ENCODE results near the gene MSN.

The MSN gene

GRCh38 chrX:65712005-65712806 lies 44.8 kb downstream of the MSN start:
- Mint-ChIP-seq H3K36me3 (peaks cover 14% of the 10 kb centered on the region), H3K9me3 (no peaks in the 10 kb centered on the region), H3K27me3 (no peaks in the 10 kb centered on the region), H3K27ac (peak overlapping the region; percentile 78), H3K4me3 (no peak overlapping the region), H3K4me1 (peaks cover 28% of the 10 kb centered on the region)
- DNase-seq (ENCODE audit: low spot score in 2 of 2) = no peak
- ATAC-seq (ENCODE audit: low read depth) = no peak

DNA sequence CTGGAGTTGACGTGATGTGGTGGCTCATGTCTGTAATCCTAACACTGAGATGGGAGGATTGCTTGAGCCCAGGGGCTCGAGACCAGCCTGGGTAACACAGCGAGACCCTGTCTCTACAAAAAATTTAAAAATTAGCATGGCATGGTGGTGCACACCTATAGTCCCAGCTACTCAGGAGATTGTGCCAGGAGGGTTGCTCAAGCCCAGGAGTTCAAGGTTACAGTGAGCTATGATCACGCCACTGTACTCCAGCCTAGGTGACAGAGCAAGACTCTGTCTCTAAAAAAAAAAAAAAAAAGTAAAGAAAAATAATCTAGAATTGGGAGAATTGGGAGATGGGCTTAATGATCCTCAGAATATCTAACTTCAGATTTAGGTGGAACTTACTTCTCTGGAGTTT lies 51.1 kb downstream of the MSN start:
- H3K36me3 Mint-ChIP-seq = peaks cover 26% of the 10 kb centered on the region
- ATAC-seq (ENCODE audit: low read depth) (no peak), DNase-seq (ENCODE audit: low spot score in 2 of 2) (no peak)
- H3K27me3 Mint-ChIP-seq = no peaks in the 10 kb centered on the region
- peaks cover 43% of the 10 kb centered on the region for H3K4me1 Mint-ChIP-seq
- H3K4me3 Mint-ChIP-seq = no peak overlapping the region
- peak overlapping the region; percentile 85 for H3K27ac Mint-ChIP-seq
- no peaks in the 10 kb centered on the region for H3K9me3 Mint-ChIP-seq

- H3K4me1 Mint-ChIP-seq = peaks cover 48% of the 10 kb centered on the region
- H3K4me3 Mint-ChIP-seq = no peak overlapping the region
- no peak for DNase-seq (ENCODE audit: low spot score in 2 of 2)
- H3K27me3 Mint-ChIP-seq = no peaks in the 10 kb centered on the region
- H3K9me3 Mint-ChIP-seq = peaks cover 3% of the 10 kb centered on the region
- H3K36me3 Mint-ChIP-seq = peaks cover 34% of the 10 kb centered on the region
- peak; percentile 34 for ATAC-seq (ENCODE audit: low read depth)
- peak overlapping the region; percentile 89 for H3K27ac Mint-ChIP-seq
These were observed 53.0 kb downstream of the MSN start for GRCh38 chrX:65720381-65720964.

DNA sequence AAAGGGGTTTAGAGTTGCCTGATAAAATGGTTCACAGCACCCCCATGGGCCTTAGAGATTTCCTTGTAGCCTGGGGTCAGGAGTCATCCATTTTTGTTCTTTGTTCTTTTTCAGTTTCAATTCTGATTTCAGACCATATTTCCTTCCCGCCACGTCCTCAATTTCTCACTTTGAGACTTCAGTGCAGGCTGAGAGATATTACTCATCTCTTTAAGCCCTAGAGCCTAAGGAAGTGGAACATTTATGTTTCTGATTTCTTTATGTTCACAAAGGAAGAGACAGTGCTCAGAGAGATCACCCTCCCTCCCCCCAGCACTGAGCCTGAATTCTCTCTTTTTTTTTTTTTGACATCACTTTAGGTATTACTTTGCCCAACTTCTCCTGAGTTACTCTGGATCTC lies 56.3 kb downstream of the MSN start:
- Mint-ChIP-seq H3K27ac (peak overlapping the region; percentile 86), H3K4me1 (peaks cover 52% of the 10 kb centered on the region), H3K4me3 (peak overlapping the region; percentile 41), H3K36me3 (peaks cover 36% of the 10 kb centered on the region), H3K27me3 (no peaks in the 10 kb centered on the region), H3K9me3 (peaks cover 3% of the 10 kb centered on the region)
- peak; percentile 41 for ATAC-seq (ENCODE audit: low read depth)
- no peak for DNase-seq (ENCODE audit: low spot score in 2 of 2)

DNA sequence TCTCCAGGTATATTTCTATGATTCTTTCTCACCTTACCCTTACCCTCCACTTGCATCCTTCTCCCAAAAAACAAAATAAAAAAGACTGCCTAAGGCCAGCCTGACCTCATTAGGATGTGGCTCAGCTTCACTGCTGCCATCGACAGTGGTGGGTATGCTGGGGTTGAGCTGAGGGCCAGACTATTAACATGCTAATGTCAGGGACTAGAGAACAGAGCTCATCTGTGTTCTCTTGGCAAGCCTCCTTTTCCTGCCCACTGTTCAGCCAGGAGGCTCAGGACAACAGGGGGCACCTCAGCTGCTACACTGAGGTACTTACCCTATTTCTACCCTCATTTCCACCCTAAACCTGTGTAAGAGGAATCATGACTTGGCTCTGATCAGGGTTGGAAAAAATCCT lies 59.3 kb downstream of the MSN start:
- ATAC-seq (ENCODE audit: low read depth) = no peak
- Mint-ChIP-seq H3K27me3 (no peaks in the 10 kb centered on the region), H3K4me1 (peaks cover 35% of the 10 kb centered on the region), H3K9me3 (peaks cover 3% of the 10 kb centered on the region), H3K36me3 (peaks cover 36% of the 10 kb centered on the region), H3K27ac (peak overlapping the region; percentile 85), H3K4me3 (no peak overlapping the region)
- DNase-seq (ENCODE audit: low spot score in 2 of 2) = no peak

- Mint-ChIP-seq H3K4me1 (peaks cover 12% of the 10 kb centered on the region), H3K36me3 (peaks cover 38% of the 10 kb centered on the region), H3K9me3 (no peaks in the 10 kb centered on the region), H3K27ac (peak overlapping the region; percentile 87), H3K4me3 (no peak overlapping the region), H3K27me3 (no peaks in the 10 kb centered on the region)
- DNase-seq (ENCODE audit: low spot score in 2 of 2) (no peak), ATAC-seq (ENCODE audit: low read depth) (no peak)
These were observed 64.3 kb downstream of the MSN start for GRCh38 chrX:65731684-65732289.

GRCh38 chrX:65740909-65741308 lies 73.5 kb downstream of the MSN start:
- no peak overlapping the region for H3K4me3 Mint-ChIP-seq
- no peaks in the 10 kb centered on the region for H3K27me3 Mint-ChIP-seq
- DNase-seq (ENCODE audit: low spot score in 2 of 2) (no peak), ATAC-seq (ENCODE audit: low read depth) (no peak)
- peaks cover 2% of the 10 kb centered on the region for H3K9me3 Mint-ChIP-seq
- peaks cover 40% of the 10 kb centered on the region for H3K36me3 Mint-ChIP-seq
- peak overlapping the region; percentile 50 for H3K27ac Mint-ChIP-seq
- H3K4me1 Mint-ChIP-seq = peaks cover 27% of the 10 kb centered on the region

DNA sequence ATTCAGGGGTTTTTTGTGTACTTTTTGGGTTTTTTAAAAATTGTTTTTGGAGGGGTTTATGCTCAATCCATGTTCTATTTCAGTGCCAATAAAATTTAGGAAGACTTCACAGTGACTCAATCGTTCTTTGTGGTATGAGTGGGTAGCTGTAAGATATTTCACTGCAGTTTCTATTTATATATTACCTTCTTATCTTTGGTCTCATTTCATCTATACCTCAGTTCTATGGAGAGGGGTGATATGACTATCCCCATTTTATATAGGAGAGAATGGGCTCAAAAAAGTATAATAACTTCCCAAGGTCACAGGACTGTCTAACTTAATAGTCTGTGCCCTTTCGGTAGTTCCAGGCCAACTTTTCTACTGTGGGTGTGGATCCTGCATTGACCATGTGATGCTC lies 74.4 kb downstream of the MSN start:
- peaks cover 30% of the 10 kb centered on the region for H3K4me1 Mint-ChIP-seq

GRCh38 chrX:65744965-65745364 lies 77.5 kb downstream of the MSN start:
- ATAC-seq (ENCODE audit: low read depth) = no peak
- Mint-ChIP-seq H3K27me3 (no peaks in the 10 kb centered on the region), H3K36me3 (peaks cover 20% of the 10 kb centered on the region), H3K27ac (peak overlapping the region; percentile 78), H3K4me1 (peaks cover 39% of the 10 kb centered on the region), H3K9me3 (peaks cover 2% of the 10 kb centered on the region), H3K4me3 (no peak overlapping the region)
- DNase-seq (ENCODE audit: low spot score in 2 of 2) = no peak

More for the DNA sequence above, 74.4 kb downstream of the MSN start:
- Mint-ChIP-seq H3K27ac (no peak overlapping the region), H3K36me3 (peaks cover 34% of the 10 kb centered on the region), H3K9me3 (peaks cover 2% of the 10 kb centered on the region), H3K27me3 (no peaks in the 10 kb centered on the region), H3K4me3 (no peak overlapping the region)
- DNase-seq (ENCODE audit: low spot score in 2 of 2) = no peak
- no peak for ATAC-seq (ENCODE audit: low read depth)

DNA sequence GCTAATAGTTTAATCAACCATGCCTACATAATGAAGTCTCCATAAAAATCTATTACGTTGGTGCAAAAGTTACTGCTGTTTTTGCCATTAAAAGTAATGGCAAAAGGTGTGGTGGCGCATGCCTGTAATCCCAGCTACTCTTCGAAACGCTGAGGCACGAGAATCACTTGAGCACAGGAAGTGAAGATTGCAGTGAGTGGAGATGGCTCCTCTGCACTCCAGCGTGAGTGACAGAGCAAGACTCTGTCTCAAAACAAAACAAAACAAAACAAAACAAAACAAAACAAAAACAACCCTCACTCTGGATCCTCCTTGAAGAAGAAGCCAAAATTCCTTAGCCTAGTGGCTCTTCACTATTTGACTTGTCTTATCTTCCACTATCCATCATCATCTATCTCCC lies 78.0 kb downstream of the MSN start:
- no peak for ATAC-seq (ENCODE audit: low read depth)
- peak overlapping the region; percentile 73 for H3K27ac Mint-ChIP-seq
- H3K9me3 Mint-ChIP-seq = peaks cover 2% of the 10 kb centered on the region

GRCh38 chrX:65745992-65746391 lies 78.5 kb downstream of the MSN start:
- H3K4me1 Mint-ChIP-seq = peaks cover 43% of the 10 kb centered on the region
- H3K36me3 Mint-ChIP-seq = peaks cover 13% of the 10 kb centered on the region
- H3K9me3 Mint-ChIP-seq = peaks cover 2% of the 10 kb centered on the region
- H3K27me3 Mint-ChIP-seq = no peaks in the 10 kb centered on the region
- no peak overlapping the region for H3K4me3 Mint-ChIP-seq
- no peak for DNase-seq (ENCODE audit: low spot score in 2 of 2)
- H3K27ac Mint-ChIP-seq = peak overlapping the region; percentile 73
- ATAC-seq (ENCODE audit: low read depth) = no peak

More for the DNA sequence above, 78.0 kb downstream of the MSN start:
- H3K36me3 Mint-ChIP-seq = peaks cover 16% of the 10 kb centered on the region
- H3K4me3 Mint-ChIP-seq = no peak overlapping the region
- no peaks in the 10 kb centered on the region for H3K27me3 Mint-ChIP-seq
- peaks cover 38% of the 10 kb centered on the region for H3K4me1 Mint-ChIP-seq
- DNase-seq (ENCODE audit: low spot score in 2 of 2) = no peak

GRCh38 chrX:65750674-65751469 lies 83.4 kb downstream of the MSN start:
- Mint-ChIP-seq H3K27me3 (no peaks in the 10 kb centered on the region), H3K27ac (peak overlapping the region; percentile 40), H3K4me1 (peaks cover 34% of the 10 kb centered on the region), H3K9me3 (no peaks in the 10 kb centered on the region), H3K4me3 (peak overlapping the region; percentile 29), H3K36me3 (no peaks in the 10 kb centered on the region)
- peak; percentile 46 for ATAC-seq (ENCODE audit: low read depth)
- DNase-seq (ENCODE audit: low spot score in 2 of 2) = no peak

DNA sequence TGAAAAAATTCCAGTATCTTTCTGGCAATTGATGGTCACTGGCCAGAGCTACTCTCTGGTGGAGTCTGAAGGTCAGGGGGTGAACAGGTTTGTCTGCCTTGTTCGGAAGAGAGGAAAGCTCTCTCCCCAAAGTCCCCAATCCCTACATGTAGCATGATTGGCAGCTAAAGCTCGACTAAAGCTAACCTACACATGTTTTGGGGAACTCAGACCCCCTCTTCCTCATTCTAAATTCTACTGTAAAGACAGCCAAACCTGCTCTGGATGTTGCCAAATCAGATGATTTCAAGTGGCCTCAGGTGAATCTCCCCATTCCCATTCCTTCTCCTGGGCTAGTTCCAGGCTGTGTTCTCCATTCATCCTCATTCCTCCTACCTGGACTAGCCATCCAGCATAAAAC lies 84.1 kb downstream of the MSN start:
- Mint-ChIP-seq H3K27ac (no peak overlapping the region), H3K36me3 (no peaks in the 10 kb centered on the region), H3K27me3 (no peaks in the 10 kb centered on the region), H3K9me3 (no peaks in the 10 kb centered on the region), H3K4me1 (peaks cover 30% of the 10 kb centered on the region), H3K4me3 (no peak overlapping the region)
- DNase-seq (ENCODE audit: low spot score in 2 of 2) = no peak
- ATAC-seq (ENCODE audit: low read depth) = no peak

DNA sequence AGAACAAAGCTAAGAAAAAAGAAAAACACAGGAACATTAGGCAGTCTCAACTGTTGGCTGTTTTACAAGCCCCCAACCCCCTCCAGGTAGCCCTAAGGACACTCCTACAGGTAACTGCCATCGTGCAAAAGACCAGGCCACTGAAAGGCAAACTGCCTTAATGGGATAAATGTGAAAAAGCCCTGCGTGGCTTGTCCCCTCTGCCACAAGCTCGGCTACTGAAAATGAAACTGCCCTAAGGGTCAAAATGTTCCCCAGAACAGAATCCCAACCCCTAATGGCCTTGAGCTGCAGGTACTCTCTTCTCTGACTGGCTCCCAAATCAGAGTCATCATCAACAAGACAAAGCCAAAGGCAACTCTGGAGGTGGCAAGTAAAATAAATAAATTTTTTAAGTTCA lies 84.8 kb downstream of the MSN start:
- H3K27ac Mint-ChIP-seq = no peak overlapping the region
- H3K27me3 Mint-ChIP-seq = no peaks in the 10 kb centered on the region
- no peaks in the 10 kb centered on the region for H3K9me3 Mint-ChIP-seq
- DNase-seq (ENCODE audit: low spot score in 2 of 2) (no peak), ATAC-seq (ENCODE audit: low read depth) (no peak)
- H3K4me3 Mint-ChIP-seq = peak overlapping the region; percentile 1
- H3K36me3 Mint-ChIP-seq = no peaks in the 10 kb centered on the region
- H3K4me1 Mint-ChIP-seq = peaks cover 26% of the 10 kb centered on the region
